CD4-positive, CD25-positive, alpha-beta regulatory T cell (primary cell): ENCODE results near the gene LRRTM4. TPM values are rescaled to one million over a fixed set of nuclear protein-coding genes. Genes with fewer than 3 reads are reported as not detected.

ENCODE experiments used
- ATAC-seq, 2 donors: fragments of 150-1000 bp; cut with Tn5 transposase; one replicate each; pipeline ENCODE4 v1.10.0; 2021; ENCODE audit warnings: low read depth in 2 of 2, moderate number of reproducible peaks in 2 of 2, moderate library complexity in 1 of 2
- DNase-seq, 3 donors: peaks; one replicate each; pipeline versions ENCODE4 v3.0.0 to v3.0.0-alpha.2; 2012 to 2022; ENCODE audit warnings: mixed read lengths in 1 of 3
- H3K27ac ChIP-seq: one replicate; pipeline ENCODE4 v1.7.0; 2013; ENCODE audit warnings: mild to moderate bottlenecking, low read length; ENCODE audit not compliant: insufficient read depth, poor library complexity, severe bottlenecking
- H3K27me3 ChIP-seq: one replicate; pipeline ENCODE4 v1.7.0; 2013; ENCODE audit warnings: low read length; ENCODE audit not compliant: control insufficient read depth, insufficient read depth
- H3K36me3 ChIP-seq: one replicate; pipeline ENCODE4 v1.7.0; 2013; ENCODE audit warnings: mild to moderate bottlenecking, low read length, moderate library complexity; ENCODE audit not compliant: control insufficient read depth, insufficient read depth
- H3K4me1 ChIP-seq: 2 replicates; pipeline ENCODE4 v1.7.0; 2013; ENCODE audit warnings: mild to moderate bottlenecking, low read length; ENCODE audit not compliant: insufficient read depth, control insufficient read depth, poor library complexity, severe bottlenecking
- H3K4me3 ChIP-seq: one replicate; pipeline ENCODE4 v1.7.0; 2013; ENCODE audit warnings: low read depth, mild to moderate bottlenecking, low read length, moderate library complexity
- H3K9me3 ChIP-seq, 2 experiments: 1 replicate in 1 of 2; 2 replicates in 1 of 2; pipeline ENCODE4 v1.7.0; 2013; ENCODE audit warnings: low read length in 2 of 2, mild to moderate bottlenecking in 1 of 2, moderate library complexity in 1 of 2; ENCODE audit not compliant: control insufficient read depth in 2 of 2
- H3K27ac Mint-ChIP-seq, 3 donors: one replicate each; pipeline ENCODE4 v1.8.0; 2020 to 2022; ENCODE audit warnings: mild to moderate bottlenecking in 3 of 3, mixed read lengths in 3 of 3, moderate library complexity in 2 of 3
- H3K27me3 Mint-ChIP-seq: one replicate; pipeline ENCODE4 v1.8.0; 2022; ENCODE audit warnings: mild to moderate bottlenecking, mixed read lengths
- H3K36me3 Mint-ChIP-seq: one replicate; pipeline ENCODE4 v1.8.0; 2020; ENCODE audit warnings: mixed read lengths
- H3K4me1 Mint-ChIP-seq, 4 donors: one replicate each; pipeline ENCODE4 v1.8.0; 2020 to 2022; ENCODE audit warnings: mixed read lengths in 4 of 4, mild to moderate bottlenecking in 1 of 4
- H3K4me3 Mint-ChIP-seq, 4 donors: one replicate each; pipeline ENCODE4 v1.8.0; 2020 to 2022; ENCODE audit warnings: mild to moderate bottlenecking in 4 of 4, mixed read lengths in 4 of 4, moderate library complexity in 3 of 4
- H3K9me3 Mint-ChIP-seq, 7 donors: one replicate each; pipeline ENCODE4 v1.8.0; 2020 to 2022; ENCODE audit warnings: mixed read lengths in 7 of 7, mild to moderate bottlenecking in 3 of 7, moderate library complexity in 2 of 7
- polyA plus RNA-seq, 4 donors: library from polyadenylated mRNA; unstranded; fragments of 300-500 nt; fragmentation: Illumina TruSeq; gene quantifications; one replicate each; pipeline ENCODE4 v1.2.3, GENCODE V29; 2021
- total RNA-seq: library from RNA; stranded (reverse); gene quantifications from one replicate; pipeline ENCODE4 v1.2.3, GENCODE V29; 2022

LRRTM4 gene
- total and polyA plus RNA-seq, 5 donors from 2014 or later = not detected

- H3K27ac Mint-ChIP-seq = no peak overlapping the region
- Histone ChIP-seq H3K36me3 (no peaks in the 10 kb centered on the region), H3K27ac (no peak overlapping the region), H3K9me3 (no peaks in the 10 kb centered on the region), H3K27me3 (no peaks in the 10 kb centered on the region), H3K4me1 (no peaks in the 10 kb centered on the region), H3K4me3 (no peak overlapping the region)
- H3K9me3 Mint-ChIP-seq = peaks cover 1 to 21% (median 9%) of the 10 kb centered on the region in 7 donors
- no peaks in the 10 kb centered on the region for H3K4me1 Mint-ChIP-seq
- no peak for DNase-seq
- ATAC-seq = no peak
- H3K36me3 Mint-ChIP-seq = no peaks in the 10 kb centered on the region
- no peaks in the 10 kb centered on the region for H3K27me3 Mint-ChIP-seq
- no peak overlapping the region for H3K4me3 Mint-ChIP-seq
These were observed 211.8 kb downstream of the LRRTM4 start for GRCh38 chr2:77310416-77310815.

- no peaks in the 10 kb centered on the region for H3K27me3 ChIP-seq
- DNase-seq = no peak
- no peak overlapping the region for H3K27ac ChIP-seq
- no peaks in the 10 kb centered on the region for H3K4me1 Mint-ChIP-seq
- H3K27me3 Mint-ChIP-seq = no peaks in the 10 kb centered on the region
- H3K4me3 Mint-ChIP-seq = no peak overlapping the region
- H3K9me3 ChIP-seq = no peaks in the 10 kb centered on the region
- H3K27ac Mint-ChIP-seq = no peak overlapping the region
- H3K36me3 ChIP-seq = no peaks in the 10 kb centered on the region
- ATAC-seq = no peak
- H3K4me1 ChIP-seq = no peaks in the 10 kb centered on the region
- peaks cover 1 to 21% (median 9%) of the 10 kb centered on the region in 7 donors for H3K9me3 Mint-ChIP-seq
- H3K4me3 ChIP-seq = no peak overlapping the region
- H3K36me3 Mint-ChIP-seq = no peaks in the 10 kb centered on the region
These were observed 212.5 kb downstream of the LRRTM4 start for GRCh38 chr2:77309725-77310124.

DNA sequence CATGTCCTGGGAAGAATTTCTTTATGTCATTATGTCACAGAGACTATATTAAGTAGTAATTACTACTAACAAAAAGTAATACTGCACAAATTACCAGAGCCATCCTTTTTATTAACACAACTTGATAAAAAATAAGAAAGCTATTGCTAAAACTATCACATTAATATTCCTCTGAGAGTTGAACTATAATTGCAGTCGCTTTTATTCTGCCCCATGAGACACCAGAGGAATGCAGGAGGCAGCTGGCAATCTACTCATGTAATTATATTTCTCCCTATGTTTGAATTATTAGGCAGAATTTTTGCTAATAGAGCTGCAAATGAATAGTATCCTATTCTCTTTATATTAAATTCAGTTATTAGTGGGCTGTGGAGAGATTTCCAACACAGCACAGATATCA, 220.7 kb downstream of the LRRTM4 start:
- H3K9me3 Mint-ChIP-seq = peaks cover 0 to 21% (median 2%) of the 10 kb centered on the region in 7 donors
- no peaks in the 10 kb centered on the region for H3K27me3 ChIP-seq
- H3K36me3 ChIP-seq = no peaks in the 10 kb centered on the region
- H3K4me1 Mint-ChIP-seq = no peaks in the 10 kb centered on the region
- no peaks in the 10 kb centered on the region for H3K27me3 Mint-ChIP-seq
- DNase-seq (no peak), ATAC-seq (no peak)
- H3K27ac ChIP-seq = no peak overlapping the region
- no peak overlapping the region for H3K4me3 ChIP-seq
- H3K9me3 ChIP-seq = peaks cover 0 to 7% of the 10 kb centered on the region in 2 experiments
- no peaks in the 10 kb centered on the region for H3K4me1 ChIP-seq
- no peak overlapping the region for H3K4me3 Mint-ChIP-seq
- no peaks in the 10 kb centered on the region for H3K36me3 Mint-ChIP-seq
- H3K27ac Mint-ChIP-seq = no peak overlapping the region

- ATAC-seq = no peak
These were observed 225.4 kb downstream of the LRRTM4 start for GRCh38 chr2:77296791-77297190.

DNA sequence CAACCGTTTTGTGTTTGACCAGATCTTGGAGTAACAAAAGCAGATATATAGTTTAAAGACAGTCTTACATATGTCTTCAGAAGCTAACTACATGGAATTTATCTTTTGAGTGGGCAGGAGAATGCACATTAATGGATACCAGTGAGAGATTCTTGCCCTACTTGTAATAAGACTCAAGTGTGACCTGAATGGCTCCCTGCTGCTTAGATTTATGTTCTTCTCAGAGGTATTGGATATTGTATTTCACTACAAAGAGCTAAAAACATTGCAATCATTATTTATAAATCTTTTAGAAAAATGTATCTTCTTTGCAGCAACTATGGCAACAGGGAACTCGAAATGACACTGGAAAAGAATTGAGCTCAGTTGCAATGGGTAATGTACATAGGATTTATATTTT, 227.7 kb downstream of the LRRTM4 start:
- Mint-ChIP-seq H3K27ac (no peak overlapping the region), H3K4me3 (no peak overlapping the region), H3K9me3 (peaks cover 2 to 29% (median 3%) of the 10 kb centered on the region in 7 donors), H3K27me3 (no peaks in the 10 kb centered on the region), H3K4me1 (no peaks in the 10 kb centered on the region), H3K36me3 (no peaks in the 10 kb centered on the region)
- H3K4me1 ChIP-seq = no peaks in the 10 kb centered on the region
- no peak overlapping the region for H3K4me3 ChIP-seq
- peaks cover 0 to 8% of the 10 kb centered on the region in 2 experiments for H3K9me3 ChIP-seq
- no peaks in the 10 kb centered on the region for H3K27me3 ChIP-seq
- no peak for DNase-seq
- H3K36me3 ChIP-seq = no peaks in the 10 kb centered on the region
- ATAC-seq = no peak
- no peak overlapping the region for H3K27ac ChIP-seq

More at GRCh38 chr2:77296791-77297190, 225.4 kb downstream of the LRRTM4 start:
- Mint-ChIP-seq H3K4me3 (no peak overlapping the region), H3K27ac (no peak overlapping the region), H3K9me3 (peaks cover 0 to 20% (median 2%) of the 10 kb centered on the region in 7 donors), H3K4me1 (no peaks in the 10 kb centered on the region), H3K27me3 (no peaks in the 10 kb centered on the region), H3K36me3 (no peaks in the 10 kb centered on the region)
- peaks cover 0 to 3% of the 10 kb centered on the region in 2 experiments for H3K9me3 ChIP-seq
- no peak overlapping the region for H3K27ac ChIP-seq
- H3K36me3 ChIP-seq = no peaks in the 10 kb centered on the region
- DNase-seq = no peak
- no peaks in the 10 kb centered on the region for H3K4me1 ChIP-seq
- no peak overlapping the region for H3K4me3 ChIP-seq
- H3K27me3 ChIP-seq = no peaks in the 10 kb centered on the region

DNA sequence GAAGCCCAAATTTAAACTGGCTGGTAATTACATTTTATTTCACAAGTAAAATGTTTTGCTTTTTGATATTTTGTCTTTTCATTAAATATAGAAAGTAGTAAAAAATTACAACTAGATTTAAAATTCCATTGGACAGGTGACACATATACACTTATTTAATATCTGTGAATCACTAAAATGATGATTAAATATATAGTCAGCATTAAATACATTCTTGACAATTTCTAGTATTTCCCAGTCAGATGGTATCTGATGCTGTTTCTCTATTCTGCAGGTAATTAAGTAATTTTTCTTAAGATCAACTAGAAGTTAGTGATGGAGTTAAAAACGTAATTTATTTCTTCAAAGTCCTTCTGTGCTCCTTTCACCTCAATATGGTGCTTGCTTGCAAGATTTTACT, 237.8 kb downstream of the LRRTM4 start:
- no peaks in the 10 kb centered on the region for H3K9me3 ChIP-seq
- no peaks in the 10 kb centered on the region for H3K36me3 ChIP-seq
- no peak overlapping the region for H3K4me3 ChIP-seq
- no peaks in the 10 kb centered on the region for H3K4me1 ChIP-seq
- no peaks in the 10 kb centered on the region for H3K4me1 Mint-ChIP-seq
- H3K36me3 Mint-ChIP-seq = no peaks in the 10 kb centered on the region
- H3K9me3 Mint-ChIP-seq = peaks cover 0 to 29% (median 7%) of the 10 kb centered on the region in 7 donors
- H3K27me3 Mint-ChIP-seq = no peaks in the 10 kb centered on the region
- DNase-seq (no peak), ATAC-seq (no peak)
- H3K27ac Mint-ChIP-seq = no peak overlapping the region
- H3K27me3 ChIP-seq = no peaks in the 10 kb centered on the region
- H3K4me3 Mint-ChIP-seq = no peak overlapping the region
- no peak overlapping the region for H3K27ac ChIP-seq

GRCh38 chr2:77271262-77271661, 250.9 kb downstream of the LRRTM4 start:
- ATAC-seq (no peak), DNase-seq (no peak)
- H3K4me1 Mint-ChIP-seq = no peaks in the 10 kb centered on the region
- no peak overlapping the region for H3K27ac ChIP-seq
- no peaks in the 10 kb centered on the region for H3K36me3 ChIP-seq
- no peaks in the 10 kb centered on the region for H3K27me3 Mint-ChIP-seq
- no peaks in the 10 kb centered on the region for H3K4me1 ChIP-seq
- no peaks in the 10 kb centered on the region for H3K36me3 Mint-ChIP-seq
- peaks cover 2 to 31% (median 14%) of the 10 kb centered on the region in 7 donors for H3K9me3 Mint-ChIP-seq
- H3K4me3 ChIP-seq = no peak overlapping the region
- no peak overlapping the region for H3K27ac Mint-ChIP-seq
- no peak overlapping the region for H3K4me3 Mint-ChIP-seq
- H3K27me3 ChIP-seq = no peaks in the 10 kb centered on the region
- H3K9me3 ChIP-seq = peaks cover 0 to 2% of the 10 kb centered on the region in 2 experiments

GRCh38 chr2:77270433-77270832, 251.7 kb downstream of the LRRTM4 start:
- no peaks in the 10 kb centered on the region for H3K4me1 ChIP-seq
- H3K36me3 ChIP-seq = no peaks in the 10 kb centered on the region
- Mint-ChIP-seq H3K9me3 (peaks cover 2 to 36% (median 14%) of the 10 kb centered on the region in 7 donors), H3K27ac (no peak overlapping the region), H3K4me3 (no peak overlapping the region), H3K27me3 (no peaks in the 10 kb centered on the region), H3K36me3 (no peaks in the 10 kb centered on the region), H3K4me1 (no peaks in the 10 kb centered on the region)
- DNase-seq (no peak), ATAC-seq (no peak)
- H3K27me3 ChIP-seq = no peaks in the 10 kb centered on the region
- H3K9me3 ChIP-seq = peaks cover 0 to 2% of the 10 kb centered on the region in 2 experiments
- no peak overlapping the region for H3K27ac ChIP-seq
- H3K4me3 ChIP-seq = no peak overlapping the region
